Heart left ventricle (tissue), 16 donors: ENCODE measurements around the gene LRRC18. TPM values are rescaled to one million over a fixed set of nuclear protein-coding genes. Genes with fewer than 3 reads are reported as not detected.

Experiments used
- ATAC-seq, 4 donors: fragments of 200-7000 bp; cut with Tn5 transposase; one replicate each; pipeline ENCODE4 v1.9.1; 2020 to 2022; ENCODE audit warnings: moderate library complexity in 4 of 4, mild to moderate bottlenecking in 3 of 4, moderate number of reproducible peaks in 1 of 4
- DNase-seq, 5 donors: peaks; one replicate each; pipeline ENCODE4 v3.0.0-alpha.2; 2020
- H3K27ac ChIP-seq, 12 donors: fragments of 200-600 bp; sonication (generic) in 4 of 12; one replicate each; pipeline versions ENCODE4 v1.5.0 to v1.8.0; 2016 to 2022; ENCODE audit warnings: mild to moderate bottlenecking in 2 of 12
- H3K27me3 ChIP-seq, 9 donors: fragments of 200-600 bp; sonication (generic) in 2 of 9; one replicate each; pipeline versions ENCODE4 v1.5.1 to v1.8.0; 2016 to 2022; ENCODE audit warnings: mild to moderate bottlenecking in 3 of 9
- H3K36me3 ChIP-seq, 9 donors: fragments of 200-600 bp; sonication (generic) in 2 of 9; one replicate each; pipeline versions ENCODE4 v1.5.0 to v1.8.0; 2018 to 2022; ENCODE audit warnings: mild to moderate bottlenecking in 2 of 9
- H3K4me1 ChIP-seq, 12 donors: fragments of 200-600 bp; sonication (generic) in 4 of 12; one replicate each; pipeline versions ENCODE4 v1.5.0 to v1.8.0; 2016 to 2022; ENCODE audit warnings: mild to moderate bottlenecking in 3 of 12
- H3K4me3 ChIP-seq, 12 donors: fragments of 200-600 bp; sonication (generic) in 4 of 12; one replicate each; pipeline versions ENCODE4 v1.5.0 to v1.8.0; 2017 to 2022; ENCODE audit warnings: mild to moderate bottlenecking in 9 of 12, moderate library complexity in 4 of 12
- H3K9me3 ChIP-seq, 12 donors: fragments of 200-600 bp; sonication (generic) in 4 of 12; one replicate each; pipeline versions ENCODE4 v1.5.0 to v1.8.0; 2016 to 2022; ENCODE audit warnings: mild to moderate bottlenecking in 1 of 12
- POLR2A ChIP-seq, 2 donors: fragments of 450-650 bp; IDR thresholded peaks; one replicate each; pipeline ENCODE4 v1.6.1; 2017; ENCODE audit warnings: antibody characterized with exemption in 2 of 2, mild to moderate bottlenecking in 2 of 2, moderate library complexity in 2 of 2
- WGBS, 4 donors: extraction: QIAGEN DNeasy Blood & Tissue Kit in 2 of 4; methylation state at CpG; one replicate each; pipeline versions ENCODE4 v1.1.5 to v1.1.7; 2013 to 2018; 5-methylcytosine and 5-hydroxymethylcytosine counted together
- intact Hi-C, 10 donors: fragments of 100-400 bp; cut with DNase I; formaldehyde crosslinking; loops; one replicate each; pipeline versions ENCODE4 v1.11.1 to v1.14.2; 2022
- long read RNA-seq, 3 donors: library from polyadenylated mRNA; unstranded; transcript quantifications; one replicate each; pipeline ENCODE4 v2.0.0, GENCODE V29; 2020 to 2021
- polyA plus RNA-seq, 2 donors: library from polyadenylated mRNA; stranded (reverse); fragments of 200-250 nt; gene quantifications; one replicate each; pipeline ENCODE4 v1.2.3, GENCODE V29; 2013
- total RNA-seq, 9 donors: library from RNA; depleted of rRNA in 2 of 9; stranded (reverse); fragments of >200 nt in 2 of 9; fragmentation: NEBNext Ultra II Directional in 3 of 9; extraction: Animal tissue kit (Norgen Biotek cat#: 25700) in 3 of 9; gene quantifications; one replicate each; pipeline versions ENCODE4 v1.1.0 to v1.2.4, GENCODE V29; 2016 to 2023
- TF ChIP-seq, protein P1 (sequence below), 12 donors: fragments of 200-600 bp; sonication (generic) in 4 of 12; IDR thresholded peaks; one replicate each; pipeline versions ENCODE4 v1.5.0 to v1.8.0; 2018 to 2022; ENCODE audit warnings: antibody characterized with exemption in 12 of 12, mild to moderate bottlenecking in 5 of 12
- donor health status: ischemic (EF 13 %, LVEDD 7.1; RV severe dilation, severe dysfunction).
- donor health status: healthy with polysubstance abuse.
- donor health status: DM: no; HTN: yes; CAD: no.
- donor health status: DM: no; HTN: no; CAD: no.
- donor health status: ischemic (EF 25% LVEDD 6.9; RV normal size, moderate dysfunction).
- donor health status: ischemic (EF 25% LVEDD 5.7; RV mildly dilated, moderate dysfunction).
- donor health status: healthy.
- donor health status: DM: yes; HTN: yes; CAD: no.
- donor health status: ischemic (EF 35%, LVEDD 5.7; RV mildly dilated, moderate dysfunction).
- donor health status: nonischemic (EF 11% LVEDD 7.7; RV severe dilation, severe dysfunction).
- donor health status: DM: yes; HTN: yes; CAD: no.
- donor health status: PGD.
- donor health status: ischemic (EF 29% LVEDD 5.4; RV normal size, mild dysfunction).
- donor health status: nonischemic (EF 23%, LVEDD 6.1; RV moderate dilation, normal function).

LRRC18 gene
- total RNA-seq (not detected), polyA plus RNA-seq (not detected)
- long read RNA-seq, donor 1 = 0 reads
- long read RNA-seq, donor 2 = 0 reads
- long read RNA-seq, donor 3 = 0 reads

DNA sequence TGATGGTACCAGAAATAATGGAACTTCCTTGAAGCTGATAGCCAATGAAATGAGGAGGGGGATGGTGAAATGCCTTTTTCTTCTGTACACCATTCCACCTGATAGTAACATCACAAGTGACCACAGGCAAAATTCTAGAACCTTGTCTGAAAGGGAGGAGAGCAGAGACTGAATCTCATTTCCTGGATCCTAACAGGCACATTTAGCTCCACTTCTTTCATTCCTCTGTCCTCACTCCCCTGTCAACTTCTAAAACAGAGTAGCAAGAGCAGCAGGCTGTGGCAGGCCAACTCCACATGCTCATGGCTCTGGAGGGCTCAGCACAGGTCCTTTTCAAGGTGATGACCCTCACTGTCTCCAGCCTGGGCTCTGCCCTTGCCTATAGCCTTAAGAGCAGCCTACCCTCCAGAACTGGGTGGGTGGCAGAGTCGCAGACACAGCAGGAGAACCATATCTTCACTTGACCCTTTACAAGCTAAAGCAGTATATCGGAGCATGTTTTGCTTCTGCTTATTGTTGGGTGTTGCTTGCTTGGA is at the start of gene LRRC18:
TSS of gene LRRC18 (minus strand) at position 51 of the 536 bp plus-strand sequence. CDS start 25,685 bp downstream, outside the sequence.
- TF ChIP-seq, protein P1, sequence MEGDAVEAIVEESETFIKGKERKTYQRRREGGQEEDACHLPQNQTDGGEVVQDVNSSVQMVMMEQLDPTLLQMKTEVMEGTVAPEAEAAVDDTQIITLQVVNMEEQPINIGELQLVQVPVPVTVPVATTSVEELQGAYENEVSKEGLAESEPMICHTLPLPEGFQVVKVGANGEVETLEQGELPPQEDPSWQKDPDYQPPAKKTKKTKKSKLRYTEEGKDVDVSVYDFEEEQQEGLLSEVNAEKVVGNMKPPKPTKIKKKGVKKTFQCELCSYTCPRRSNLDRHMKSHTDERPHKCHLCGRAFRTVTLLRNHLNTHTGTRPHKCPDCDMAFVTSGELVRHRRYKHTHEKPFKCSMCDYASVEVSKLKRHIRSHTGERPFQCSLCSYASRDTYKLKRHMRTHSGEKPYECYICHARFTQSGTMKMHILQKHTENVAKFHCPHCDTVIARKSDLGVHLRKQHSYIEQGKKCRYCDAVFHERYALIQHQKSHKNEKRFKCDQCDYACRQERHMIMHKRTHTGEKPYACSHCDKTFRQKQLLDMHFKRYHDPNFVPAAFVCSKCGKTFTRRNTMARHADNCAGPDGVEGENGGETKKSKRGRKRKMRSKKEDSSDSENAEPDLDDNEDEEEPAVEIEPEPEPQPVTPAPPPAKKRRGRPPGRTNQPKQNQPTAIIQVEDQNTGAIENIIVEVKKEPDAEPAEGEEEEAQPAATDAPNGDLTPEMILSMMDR (IDR thresholded peaks at IDR 0.05) = no peak
- TF ChIP-seq POLR2A (IDR thresholded peaks at IDR 0.05) = no peak
- no peaks in the 10 kb centered on the region for H3K4me1 ChIP-seq
- no peaks in the 10 kb centered on the region for H3K27me3 ChIP-seq
- no peaks in the 10 kb centered on the region for H3K36me3 ChIP-seq
- H3K9me3 ChIP-seq = no peaks in the 10 kb centered on the region
- DNase-seq (no peak), ATAC-seq (no peak)
- no peak within 1 kb of the TSS for H3K27ac ChIP-seq
- no peak within 1 kb of the TSS for H3K4me3 ChIP-seq
- 90 to 100% (median 93%) methylated on average over 2 of the region's 2 CpGs for WGBS, 4 donors
- intact Hi-C loops = no loop called here

DNA sequence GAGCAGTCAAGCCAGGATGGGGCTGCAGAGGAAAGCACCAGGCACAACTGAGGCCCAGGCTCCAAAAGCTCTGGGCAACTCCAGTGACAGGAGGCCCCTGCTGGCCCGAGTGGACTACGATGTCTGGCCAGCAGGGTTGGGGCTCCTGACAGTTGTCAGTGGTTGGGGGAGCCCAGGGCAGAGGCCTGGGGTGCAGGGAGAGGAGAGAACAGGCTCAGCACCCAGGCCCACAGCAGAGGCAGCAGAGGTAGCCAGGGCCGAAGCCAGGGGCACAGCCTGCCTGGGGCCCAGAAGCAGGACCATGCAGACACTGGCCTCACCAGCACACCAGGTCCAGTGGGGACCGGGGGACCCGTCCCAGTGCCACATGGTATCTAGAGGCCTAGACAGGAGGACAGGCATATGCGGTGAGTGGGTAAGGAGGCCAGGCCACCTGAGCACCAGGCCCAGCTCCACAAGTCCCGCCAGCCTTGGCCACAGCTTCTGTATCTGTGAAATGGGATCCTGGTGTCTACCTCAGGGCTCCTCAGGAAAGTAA is 46.0 kb upstream of the LRRC18 start:
- H3K4me3 ChIP-seq = no peak overlapping the region
- H3K36me3 ChIP-seq = no peaks in the 10 kb centered on the region
- H3K27me3 ChIP-seq = no peaks in the 10 kb centered on the region
- WGBS, 4 donors = 89 to 94% (median 93%) methylated on average over 5 to 7 of the region's 7 CpGs
- intact Hi-C loops = loop anchor here in 4 of 10 donors (10.0 kb wide), 2 partner anchors 379 to 529 kb away; no protein-coding TSS in a partner anchor
- peaks cover 0 to 6% (median 4%) of the 10 kb centered on the region in 12 donors for H3K4me1 ChIP-seq
- no peaks in the 10 kb centered on the region for H3K9me3 ChIP-seq
- no peak overlapping the region for H3K27ac ChIP-seq
- ATAC-seq = peak in 1 of 4 donors; percentile 6
- no peak for DNase-seq
- no peak for TF ChIP-seq POLR2A (IDR thresholded peaks at IDR 0.05)
- TF ChIP-seq, protein P1 (IDR thresholded peaks at IDR 0.05) = no peak

DNA sequence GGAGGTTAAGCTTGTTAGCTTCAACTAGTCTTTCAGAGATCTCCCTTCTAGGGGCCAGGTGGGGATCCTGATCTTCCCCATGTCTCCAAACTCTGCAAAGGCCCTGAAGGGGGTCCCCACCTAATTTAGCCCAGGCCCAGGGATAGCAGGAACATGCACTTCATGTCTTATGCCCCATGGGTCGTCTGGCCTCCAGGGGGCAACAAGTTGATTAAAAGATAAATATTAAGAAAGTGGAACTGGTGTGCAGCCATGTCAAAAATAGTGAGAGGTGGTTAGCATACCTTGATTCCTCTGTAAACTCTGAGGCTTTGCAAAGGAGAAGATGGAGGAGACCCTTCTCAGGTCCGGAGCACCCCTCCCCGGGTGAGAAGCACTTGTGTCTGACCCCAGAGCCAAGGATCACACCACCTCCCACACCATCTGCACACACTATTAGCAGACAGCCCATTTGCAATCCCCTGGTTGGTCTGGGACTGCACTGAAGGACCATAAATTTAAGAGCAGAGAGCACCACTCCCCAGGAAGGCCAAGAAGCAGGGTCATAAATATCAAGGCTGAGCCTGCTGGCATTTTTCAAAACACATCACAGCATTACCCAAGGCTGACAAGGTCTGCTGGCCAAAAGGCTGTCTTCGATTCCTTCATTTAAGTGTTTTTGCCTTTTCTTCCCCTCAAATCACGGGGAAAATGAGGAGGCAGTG is 44.2 kb upstream of the LRRC18 start:
- Histone ChIP-seq H3K4me3 (no peak overlapping the region), H3K27me3 (no peaks in the 10 kb centered on the region), H3K9me3 (no peaks in the 10 kb centered on the region), H3K27ac (no peak overlapping the region), H3K4me1 (peaks cover 0 to 6% (median 4%) of the 10 kb centered on the region in 12 donors), H3K36me3 (no peaks in the 10 kb centered on the region)
- no peak for TF ChIP-seq POLR2A (IDR thresholded peaks at IDR 0.05)
- TF ChIP-seq, protein P1 (IDR thresholded peaks at IDR 0.05) = no peak
- DNase-seq = no peak
- ATAC-seq = no peak
- intact Hi-C loops = loop anchor here (2.0 to 10.0 kb wide), 13 partner anchors 124 to 534 kb away; partner anchors contain the start of gene VSTM4 (in 3 of the 10)
- 77 to 87% (median 82%) methylated on average over 5 of the region's 5 CpGs for WGBS, 4 donors

DNA sequence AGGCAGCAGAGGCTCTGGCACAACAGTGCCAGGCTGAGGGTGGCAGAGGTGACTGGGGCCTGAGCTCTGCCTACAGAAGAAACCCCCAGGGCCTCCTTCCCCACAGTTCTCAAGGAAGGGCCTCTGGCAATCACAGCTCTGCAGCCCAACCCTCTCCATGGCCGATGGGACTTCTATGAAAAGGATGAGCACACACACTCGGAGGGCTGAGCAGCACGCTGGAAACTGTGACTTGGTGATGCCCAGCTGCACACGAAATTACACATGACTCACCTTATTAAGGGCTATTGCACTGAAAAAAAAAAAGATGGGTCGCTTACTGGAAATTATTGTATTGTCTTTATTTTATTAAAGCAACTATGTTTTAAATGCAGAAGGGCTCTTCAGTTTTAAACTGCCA is 42.9 kb upstream of the LRRC18 start:
- ATAC-seq (no peak), DNase-seq (no peak)
- H3K4me1 ChIP-seq = peaks cover 0 to 6% (median 4%) of the 10 kb centered on the region in 12 donors
- no peaks in the 10 kb centered on the region for H3K9me3 ChIP-seq
- H3K27me3 ChIP-seq = no peaks in the 10 kb centered on the region
- TF ChIP-seq, protein P1 (IDR thresholded peaks at IDR 0.05) = no peak
- TF ChIP-seq POLR2A (IDR thresholded peaks at IDR 0.05) = no peak
- intact Hi-C loops = loop anchor here (2.0 to 10.0 kb wide), 13 partner anchors 125 to 535 kb away; partner anchors contain the start of gene VSTM4 (in 3 of the 10)
- H3K36me3 ChIP-seq = no peaks in the 10 kb centered on the region
- WGBS, 4 donors = 90 to 96% (median 93%) methylated on average over 5 of the region's 5 CpGs
- no peak overlapping the region for H3K27ac ChIP-seq
- H3K4me3 ChIP-seq = no peak overlapping the region
